ENCODE measurements around the gene HMG20A.

DNA sequence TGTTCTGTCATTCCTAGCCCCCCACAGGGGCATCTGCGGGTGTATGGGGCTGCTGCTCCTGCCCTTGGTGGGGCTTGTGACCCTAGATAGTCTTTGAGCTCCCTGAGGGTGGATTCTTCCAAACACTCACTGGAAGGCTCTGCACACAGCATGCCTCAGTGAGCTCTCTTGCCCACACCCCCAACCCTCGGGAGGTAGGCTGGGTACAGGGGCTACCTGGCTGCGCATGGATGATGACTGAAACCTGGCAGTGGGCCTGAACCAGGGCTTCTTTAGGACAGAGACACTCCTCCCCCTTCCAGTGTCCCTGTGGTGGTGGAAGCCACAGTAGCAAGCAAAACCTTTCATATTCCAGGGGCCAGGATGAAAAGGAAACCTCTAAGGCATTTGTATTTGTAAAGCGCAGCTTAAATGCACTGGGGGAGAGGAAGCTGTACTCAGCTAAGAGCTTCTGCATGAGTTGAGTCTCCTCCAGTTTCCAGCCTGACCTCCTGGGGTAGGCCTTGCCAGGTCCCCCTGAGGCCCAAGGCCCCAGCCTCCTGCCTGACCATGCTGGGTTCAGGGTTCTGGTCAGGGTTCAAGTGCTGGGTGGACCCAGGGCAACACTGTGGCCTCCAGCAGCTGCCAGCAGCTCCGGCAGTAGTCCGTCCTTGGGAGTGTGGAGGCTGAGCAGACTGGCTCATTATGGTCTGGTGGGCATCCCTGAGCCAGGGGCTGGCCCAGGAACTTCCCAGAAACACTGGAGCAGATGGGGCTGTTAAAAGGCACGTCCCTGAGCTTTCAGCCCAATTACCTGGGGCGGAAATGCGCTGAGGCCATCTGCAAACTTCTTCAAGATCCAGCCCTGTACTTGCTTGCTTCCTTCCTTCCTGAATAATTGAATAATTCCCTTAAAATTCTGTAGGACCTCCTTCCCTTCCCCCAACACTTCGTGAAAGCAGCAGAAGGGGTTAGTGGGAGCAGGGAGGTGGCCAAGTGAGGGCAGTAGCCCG is 89.7 kb downstream of the HMG20A start:
- TF ChIP-seq CTCF (IDR thresholded peaks at IDR 0.05) = no peak
- TF ChIP-seq POLR2A (IDR thresholded peaks at IDR 0.05) = no peak

All from adrenal gland (tissue), 5 donors.